ENCODE results near the gene PKIB.

Gene PKIB

DNA sequence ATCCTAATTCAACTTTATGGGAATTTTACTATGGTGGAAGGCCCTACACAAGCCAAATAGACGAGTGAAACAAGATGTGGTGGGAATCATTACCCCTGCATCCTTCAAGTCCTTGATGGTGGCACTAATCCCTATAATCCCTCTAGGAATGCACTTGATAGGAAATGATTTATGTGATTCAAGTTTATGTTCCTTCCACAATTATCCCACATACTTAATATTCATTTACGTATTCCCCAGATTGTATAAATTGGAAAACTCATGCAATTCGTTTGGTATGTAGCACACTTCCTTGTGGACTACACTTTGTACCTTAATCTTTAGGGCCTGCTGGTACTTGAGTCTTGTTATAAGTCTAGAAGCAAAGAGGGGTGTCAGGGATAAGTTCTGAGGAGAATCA is 40.8 kb downstream of the PKIB start:
- TF ChIP-seq ZFX (IDR thresholded peaks at IDR 0.05) = no peak
- no peak overlapping the region for H3K27ac ChIP-seq

DNA sequence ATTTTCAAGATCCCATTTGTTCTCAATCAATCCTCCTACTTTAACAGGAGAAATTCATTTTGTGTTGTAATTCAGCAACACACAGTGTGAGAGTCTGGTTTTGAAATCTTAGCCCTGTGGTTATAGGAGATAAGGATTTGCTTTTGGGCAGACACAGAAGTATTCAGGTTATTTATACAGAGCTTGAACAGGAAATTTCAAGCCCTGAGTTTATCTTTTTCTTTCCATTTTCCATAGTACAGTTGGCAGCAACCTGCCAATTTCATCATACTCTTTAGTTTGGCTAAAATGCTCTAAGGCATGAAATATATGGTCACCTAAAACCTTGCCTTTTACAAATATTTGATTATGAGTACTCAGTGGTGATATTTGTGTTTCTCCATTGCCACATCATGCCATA is 41.4 kb downstream of the PKIB start:
- H3K27ac ChIP-seq = no peak overlapping the region
- TF ChIP-seq, protein P1, sequence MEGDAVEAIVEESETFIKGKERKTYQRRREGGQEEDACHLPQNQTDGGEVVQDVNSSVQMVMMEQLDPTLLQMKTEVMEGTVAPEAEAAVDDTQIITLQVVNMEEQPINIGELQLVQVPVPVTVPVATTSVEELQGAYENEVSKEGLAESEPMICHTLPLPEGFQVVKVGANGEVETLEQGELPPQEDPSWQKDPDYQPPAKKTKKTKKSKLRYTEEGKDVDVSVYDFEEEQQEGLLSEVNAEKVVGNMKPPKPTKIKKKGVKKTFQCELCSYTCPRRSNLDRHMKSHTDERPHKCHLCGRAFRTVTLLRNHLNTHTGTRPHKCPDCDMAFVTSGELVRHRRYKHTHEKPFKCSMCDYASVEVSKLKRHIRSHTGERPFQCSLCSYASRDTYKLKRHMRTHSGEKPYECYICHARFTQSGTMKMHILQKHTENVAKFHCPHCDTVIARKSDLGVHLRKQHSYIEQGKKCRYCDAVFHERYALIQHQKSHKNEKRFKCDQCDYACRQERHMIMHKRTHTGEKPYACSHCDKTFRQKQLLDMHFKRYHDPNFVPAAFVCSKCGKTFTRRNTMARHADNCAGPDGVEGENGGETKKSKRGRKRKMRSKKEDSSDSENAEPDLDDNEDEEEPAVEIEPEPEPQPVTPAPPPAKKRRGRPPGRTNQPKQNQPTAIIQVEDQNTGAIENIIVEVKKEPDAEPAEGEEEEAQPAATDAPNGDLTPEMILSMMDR (conservative IDR thresholded peaks at IDR 0.05) = no peak
- TF ChIP-seq ZFX (IDR thresholded peaks at IDR 0.05) = no peak

DNA sequence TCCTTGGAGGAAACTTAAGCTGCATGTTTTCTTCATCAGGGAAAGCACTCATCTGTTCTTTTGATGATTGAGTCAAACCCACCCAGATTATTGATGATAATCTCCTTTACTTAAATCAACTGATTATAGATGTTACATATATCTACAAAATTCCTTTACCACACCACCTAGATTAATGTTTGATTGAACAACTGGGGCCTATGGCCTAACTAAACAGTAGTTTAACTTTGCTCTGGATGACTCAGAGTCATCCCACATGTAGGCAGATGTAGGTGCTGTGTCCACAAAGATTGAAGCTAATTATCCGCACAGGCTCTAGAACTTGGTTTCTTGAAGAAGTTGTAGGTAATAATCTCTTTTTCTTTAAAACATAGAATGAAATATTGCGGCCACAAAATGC is 42.2 kb downstream of the PKIB start:
- no peak overlapping the region for H3K27ac ChIP-seq
- TF ChIP-seq, protein P1 (conservative IDR thresholded peaks at IDR 0.05) = no peak
- TF ChIP-seq ZFX (IDR thresholded peaks at IDR 0.05) = no peak

DNA sequence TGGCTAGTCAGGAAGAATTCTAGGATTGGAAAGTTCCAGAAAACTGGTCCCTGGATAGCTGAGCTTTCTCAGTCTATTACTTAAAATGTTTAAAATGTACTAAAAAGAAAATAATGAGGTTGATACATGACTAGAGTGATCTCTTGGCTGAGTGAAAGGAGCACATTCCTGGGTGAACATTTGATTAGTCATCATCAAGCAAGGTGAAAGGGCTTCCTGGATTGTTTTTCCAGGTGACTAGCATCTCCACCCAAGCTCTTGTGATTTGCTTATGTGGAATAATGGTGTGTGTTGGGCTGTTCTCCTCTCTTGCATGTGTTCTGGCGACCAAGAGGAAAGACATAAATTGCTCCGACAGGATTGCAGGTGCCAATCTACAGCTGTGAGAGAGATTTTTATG is 42.9 kb downstream of the PKIB start:
- no peak overlapping the region for H3K27ac ChIP-seq
- no peak for TF ChIP-seq ZFX (IDR thresholded peaks at IDR 0.05)
- TF ChIP-seq, protein P1 (conservative IDR thresholded peaks at IDR 0.05) = no peak

DNA sequence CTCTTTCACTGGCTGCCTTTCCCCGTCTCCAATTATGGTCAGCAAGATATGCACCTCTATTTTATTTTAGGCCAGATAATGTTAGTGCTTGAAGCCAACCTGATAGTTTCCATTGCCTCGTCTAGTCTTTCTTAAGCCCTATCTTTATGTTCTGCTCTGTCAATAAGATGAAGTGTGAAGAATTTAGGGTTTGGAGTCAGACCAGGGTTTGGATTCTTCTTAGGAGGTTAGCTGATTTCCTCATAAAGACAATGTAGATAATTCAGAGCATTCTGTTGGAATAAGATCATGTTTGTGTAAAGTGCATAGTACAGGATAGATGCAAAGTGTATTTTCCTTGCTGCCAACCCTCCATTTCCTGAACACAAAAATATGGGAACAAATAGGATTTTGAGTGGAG is 43.8 kb downstream of the PKIB start:
- no peak overlapping the region for H3K27ac ChIP-seq
- TF ChIP-seq, protein P1 (conservative IDR thresholded peaks at IDR 0.05) = no peak
- no peak for TF ChIP-seq ZFX (IDR thresholded peaks at IDR 0.05)

DNA sequence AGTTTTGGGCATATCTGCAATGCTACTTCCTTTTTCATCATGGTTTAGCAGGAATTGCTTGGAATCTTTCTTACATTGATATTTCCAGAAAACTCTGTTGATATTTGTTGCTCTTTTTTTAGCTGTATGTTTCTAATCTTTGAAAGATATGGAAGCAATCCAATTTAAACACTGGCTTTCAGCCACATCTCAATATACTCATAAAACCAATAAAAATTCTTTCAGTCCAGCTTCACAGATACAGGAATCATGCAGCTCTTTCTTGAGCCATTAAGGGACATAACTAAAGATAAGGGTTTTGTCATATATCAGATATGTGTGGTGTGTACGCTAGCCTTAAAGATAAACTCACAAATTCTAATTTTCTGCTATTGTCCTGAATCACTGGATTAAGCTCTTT is 47.4 kb downstream of the PKIB start:
- TF ChIP-seq ZFX (IDR thresholded peaks at IDR 0.05) = no peak
- TF ChIP-seq, protein P1 (conservative IDR thresholded peaks at IDR 0.05) = no peak
- H3K27ac ChIP-seq = no peak overlapping the region

DNA sequence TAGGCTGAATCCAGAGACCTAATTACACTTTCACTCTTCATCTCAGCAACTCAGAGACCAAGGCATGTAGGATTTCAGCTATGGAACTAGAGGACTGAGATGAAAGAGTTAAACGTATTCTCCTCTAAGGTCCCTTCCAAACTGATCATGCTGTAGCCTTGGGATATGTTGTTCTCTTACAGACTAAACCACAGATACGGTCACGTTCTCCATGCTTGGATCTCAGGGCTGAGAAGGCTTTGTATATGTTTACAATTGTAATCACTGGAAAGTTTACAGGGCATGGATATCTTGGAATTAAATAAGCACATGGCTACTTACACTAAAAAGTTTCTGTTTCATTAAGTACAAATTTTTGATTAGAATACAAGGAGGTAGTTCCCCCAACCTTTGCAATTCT is 50.1 kb downstream of the PKIB start:
- TF ChIP-seq, protein P1 (conservative IDR thresholded peaks at IDR 0.05) = no peak
- H3K27ac ChIP-seq = no peak overlapping the region

DNA sequence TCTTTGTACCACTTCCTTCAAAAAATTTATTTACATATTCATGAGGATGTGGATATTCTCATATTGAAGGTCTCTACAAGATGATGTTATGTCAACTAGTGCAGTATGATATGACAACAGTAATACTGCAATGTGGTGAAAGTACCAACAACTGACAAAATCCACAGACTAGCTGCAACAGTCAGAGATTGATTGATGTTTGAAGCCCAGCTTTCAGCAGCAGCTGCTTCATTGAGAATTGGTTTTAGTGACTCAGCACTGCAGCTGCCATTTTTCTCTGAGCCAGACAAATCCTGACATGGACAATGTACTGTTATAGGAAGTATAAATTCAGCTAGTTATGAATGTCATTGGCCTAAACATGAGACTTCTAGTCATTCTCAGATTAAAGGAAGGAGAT is 53.8 kb downstream of the PKIB start:
- TF ChIP-seq, protein P1 (conservative IDR thresholded peaks at IDR 0.05) = no peak
- TF ChIP-seq ZFX (IDR thresholded peaks at IDR 0.05) = no peak

More for the DNA sequence above, 53.8 kb downstream of the PKIB start:
- no peak overlapping the region for H3K27ac ChIP-seq
